ENCODE results near the gene SLC35E3.

DNA sequence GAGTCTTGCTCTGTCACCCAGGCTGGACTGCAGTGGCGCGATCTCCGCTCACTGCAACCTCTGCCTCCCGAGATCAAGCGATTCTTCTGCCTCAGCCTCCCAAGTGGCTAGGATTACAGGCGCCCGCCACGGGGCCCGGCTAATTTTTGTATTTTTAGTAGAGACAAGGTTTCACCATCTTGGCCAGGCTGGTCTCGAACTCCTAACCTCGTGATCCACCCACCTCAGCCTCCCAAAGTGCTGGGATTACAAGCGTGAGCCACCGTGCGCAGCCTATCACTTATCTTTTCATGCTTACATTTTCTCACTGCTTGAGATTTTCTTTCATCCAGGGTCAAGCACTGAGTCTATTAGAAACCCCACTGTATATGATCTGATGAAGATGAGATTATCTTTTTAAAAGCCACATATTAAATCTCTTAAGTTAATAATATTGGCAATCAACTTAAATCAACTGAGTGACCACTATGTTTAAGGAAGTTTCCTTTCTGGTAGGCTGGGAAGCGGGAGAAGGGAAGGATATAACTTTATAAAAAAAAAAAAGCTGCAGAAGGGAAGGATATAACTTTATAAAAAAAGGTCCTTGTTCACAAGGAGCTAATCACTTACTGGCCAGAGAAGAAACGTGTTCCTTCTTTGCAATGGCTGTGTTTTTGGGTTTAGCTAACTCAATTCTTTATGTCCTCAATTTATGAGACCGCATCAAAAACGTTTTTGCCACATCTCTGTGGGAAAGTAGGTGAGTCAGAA, 60.7 kb downstream of the SLC35E3 start:
- TF ChIP-seq CTCF (IDR thresholded peaks at IDR 0.05) = no peak
- TF ChIP-seq, protein P1, sequence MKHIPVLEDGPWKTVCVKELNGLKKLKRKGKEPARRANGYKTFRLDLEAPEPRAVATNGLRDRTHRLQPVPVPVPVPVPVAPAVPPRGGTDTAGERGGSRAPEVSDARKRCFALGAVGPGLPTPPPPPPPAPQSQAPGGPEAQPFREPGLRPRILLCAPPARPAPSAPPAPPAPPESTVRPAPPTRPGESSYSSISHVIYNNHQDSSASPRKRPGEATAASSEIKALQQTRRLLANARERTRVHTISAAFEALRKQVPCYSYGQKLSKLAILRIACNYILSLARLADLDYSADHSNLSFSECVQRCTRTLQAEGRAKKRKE (CRISPR knock-in tag; IDR thresholded peaks at IDR 0.05; ENCODE audit: low read depth) = no peak
- no peak for TF ChIP-seq MAFK (IDR thresholded peaks at IDR 0.05; ENCODE audit: partially characterized antibody)
- TF ChIP-seq, protein P2, sequence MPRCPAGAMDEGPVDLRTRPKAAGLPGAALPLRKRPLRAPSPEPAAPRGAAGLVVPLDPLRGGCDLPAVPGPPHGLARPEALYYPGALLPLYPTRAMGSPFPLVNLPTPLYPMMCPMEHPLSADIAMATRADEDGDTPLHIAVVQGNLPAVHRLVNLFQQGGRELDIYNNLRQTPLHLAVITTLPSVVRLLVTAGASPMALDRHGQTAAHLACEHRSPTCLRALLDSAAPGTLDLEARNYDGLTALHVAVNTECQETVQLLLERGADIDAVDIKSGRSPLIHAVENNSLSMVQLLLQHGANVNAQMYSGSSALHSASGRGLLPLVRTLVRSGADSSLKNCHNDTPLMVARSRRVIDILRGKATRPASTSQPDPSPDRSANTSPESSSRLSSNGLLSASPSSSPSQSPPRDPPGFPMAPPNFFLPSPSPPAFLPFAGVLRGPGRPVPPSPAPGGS (IDR thresholded peaks at IDR 0.05) = no peak
- TF ChIP-seq CHD2 (IDR thresholded peaks at IDR 0.05; ENCODE audit: low read length, partially characterized antibody) = no peak
- no peak for TF ChIP-seq ESRRA (IDR thresholded peaks at IDR 0.05; ENCODE audit: borderline replicate concordance, low read length)
- no peak for TF ChIP-seq MAX (IDR thresholded peaks at IDR 0.05)

Measured in A549 (cell line).